GM12878 (cell line): ENCODE measurements around the gene NR3C1. TPM values are rescaled to one million over a fixed set of nuclear protein-coding genes. Genes with fewer than 3 reads are reported as not detected.

Experiments
- ATAC-seq: fragments of 200-7000 bp; cut with Tn5 transposase; 3 replicates; pipeline ENCODE4 v1.9.1; 2020; ENCODE audit warnings: mild to moderate bottlenecking, moderate library complexity
- BruUV-seq: library from RNA; stranded (reverse); fragments of 400-500 nt; replicated peaks from 2 replicates; lab custom pipeline; 2021; lab: Mats Ljungman, UMichigan
- CTCF ChIA-PET: fragments of 300-600 bp; sonication (Branson Sonifier 250); formaldehyde crosslinking; extraction: SDS; loops from one replicate; lab custom pipeline; 2021; ENCODE audit warnings: inconsistent platforms; lab: Yijun Ruan, JAX
- POLR2A ChIA-PET: fragments of 350-600 bp; formaldehyde crosslinking; extraction: SDS; loops from one replicate; lab custom pipeline; 2021; ENCODE audit warnings: inconsistent platforms; lab: Charles Lee
- RAD21 ChIA-PET: fragments of 300-600 bp; sonication (Branson Sonifier 250); formaldehyde crosslinking; loops from one replicate; lab custom pipeline; 2023; ENCODE audit warnings: antibody characterized with exemption; ENCODE audit not compliant: unreplicated experiment; lab: Charles Lee
- SMC1A ChIA-PET: fragments of 300-600 bp; sonication (Branson Sonifier 250); formaldehyde crosslinking; loops from one replicate; lab custom pipeline; 2023; ENCODE audit not compliant: unreplicated experiment, uncharacterized antibody; lab: Charles Lee
- DNase-seq: peaks from one replicate; pipeline ENCODE4 v3.0.0-alpha.2; 2011; ENCODE audit warnings: low read depth, low spot score
- FAIRE-seq: peaks from 3 replicates; lab custom pipeline; 2011; peaks lifted over from hg19 to GRCh38; lab: Jason Lieb, UNC
- H2AFZ ChIP-seq: 2 replicates; pipeline ENCODE4 v1.6.0; 2011; ENCODE audit warnings: low read depth, low read length, control low read depth; ENCODE audit not compliant: control insufficient read depth
- H3K27ac ChIP-seq: 2 replicates; pipeline ENCODE4 v1.5.1; 2011; ENCODE audit warnings: control low read depth; ENCODE audit not compliant: control insufficient read depth, insufficient read depth
- H3K27me3 ChIP-seq, 2 experiments: replicated peaks in 1 of 2; 2 replicates each; pipeline versions ENCODE4 v1.6.0 to v1.6.1; 2011; ENCODE audit warnings: low read length in 1 of 2; ENCODE audit not compliant: control insufficient read depth in 2 of 2, insufficient read depth in 2 of 2
- H3K36me3 ChIP-seq, 2 experiments: 2 replicates each; pipeline ENCODE4 v1.5.1; 2011; ENCODE audit warnings: low read length in 1 of 2; ENCODE audit not compliant: control insufficient read depth in 2 of 2, insufficient read depth in 2 of 2
- H3K4me1 ChIP-seq: 2 replicates; pipeline ENCODE4 v1.6.1; 2011; ENCODE audit warnings: mild to moderate bottlenecking, low read length, moderate library complexity, mixed read lengths; ENCODE audit not compliant: control insufficient read depth, insufficient read depth
- H3K4me2 ChIP-seq: 2 replicates; pipeline ENCODE4 v1.6.0; 2011; ENCODE audit warnings: control low read depth; ENCODE audit not compliant: control insufficient read depth, insufficient read depth
- H3K4me3 ChIP-seq: fragments of 200-600 bp; sonication (generic); 2 replicates; pipeline ENCODE4 v1.5.1; 2016
- H3K79me2 ChIP-seq: 2 replicates; pipeline ENCODE4 v1.6.0; 2011; ENCODE audit warnings: low read length; ENCODE audit not compliant: control insufficient read depth, insufficient read depth
- H3K9ac ChIP-seq: 2 replicates; pipeline ENCODE4 v1.8.0; 2011; ENCODE audit warnings: low read length, control low read depth, mixed read lengths; ENCODE audit not compliant: control insufficient read depth, insufficient read depth
- H3K9me3 ChIP-seq: replicated peaks from 3 replicates; pipeline ENCODE4 v1.5.1; 2011; ENCODE audit warnings: mild to moderate bottlenecking, low read length; ENCODE audit not compliant: control insufficient read depth, insufficient read depth
- H4K20me1 ChIP-seq: 2 replicates; pipeline ENCODE4 v1.6.0; 2011; ENCODE audit not compliant: control insufficient read depth, insufficient read depth
- BHLHE40 ChIP-seq, 2 experiments: fragments of 450-650 bp in 1 of 2; IDR thresholded peaks; 2 replicates each; pipeline ENCODE4 v1.6.1; 2011 to 2017; ENCODE audit warnings: low read depth in 2 of 2, borderline replicate concordance in 1 of 2, improper control_type of control experiment in 1 of 2, low read length in 1 of 2, mild to moderate bottlenecking in 1 of 2
- CHD1 ChIP-seq: IDR thresholded peaks from 2 replicates; pipeline ENCODE4 v1.6.1; 2012; ENCODE audit warnings: low read depth, low read length, improper control_type of control experiment
- FOXM1 ChIP-seq: IDR thresholded peaks from 2 replicates; pipeline ENCODE4 v1.6.1; 2012; ENCODE audit warnings: low read depth, mild to moderate bottlenecking, inconsistent platforms, low read length, moderate library complexity
- IKZF2 ChIP-seq, 2 experiments: fragments of 450-650 bp; IDR thresholded peaks; 2 replicates each; pipeline ENCODE4 v1.6.1; 2017; ENCODE audit warnings: mild to moderate bottlenecking in 2 of 2, moderate library complexity in 2 of 2
- KLF5 ChIP-seq: fragments of 450-650 bp; IDR thresholded peaks from 2 replicates; pipeline ENCODE4 v1.6.1; 2014; ENCODE audit warnings: mild to moderate bottlenecking; ENCODE audit not compliant: partially characterized antibody
- MEF2A ChIP-seq: IDR thresholded peaks from 2 replicates; pipeline ENCODE4 v1.6.1; 2011; ENCODE audit warnings: low read depth, mild to moderate bottlenecking, low read length, moderate library complexity; ENCODE audit not compliant: insufficient read depth
- NFYA ChIP-seq: IDR thresholded peaks from 2 replicates; pipeline ENCODE4 v1.6.1; 2011; ENCODE audit warnings: low read depth, mild to moderate bottlenecking, low read length, improper control_type of control experiment, borderline replicate concordance
- NR2F1 ChIP-seq: fragments of 450-650 bp; conservative IDR thresholded peaks from 2 replicates; pipeline ENCODE4 v1.6.1; 2017; ENCODE audit warnings: mild to moderate bottlenecking
- RELA ChIP-seq: fragments of 450-650 bp; IDR thresholded peaks from 2 replicates; pipeline ENCODE4 v1.8.0; 2014; ENCODE audit warnings: borderline replicate concordance; ENCODE audit not compliant: partially characterized antibody
- SIN3A ChIP-seq: IDR thresholded peaks from 2 replicates; pipeline ENCODE4 v1.6.1; 2012; ENCODE audit warnings: low read depth, low read length, improper control_type of control experiment
- SMARCA5 ChIP-seq: fragments of 450-650 bp; IDR thresholded peaks from 2 replicates; pipeline ENCODE4 v1.6.1; 2017; ENCODE audit warnings: mild to moderate bottlenecking
- ZNF24 ChIP-seq: fragments of 450-650 bp; IDR thresholded peaks from 2 replicates; pipeline ENCODE4 v1.6.1; 2017; ENCODE audit warnings: antibody characterized with exemption, mild to moderate bottlenecking
- WGBS: methylation state at CpG from one replicate; pipeline ENCODE4 v1.1.6; 2016; ENCODE audit warnings: low lambda C conversion rate; ENCODE audit not compliant: insufficient replicate concordance, insufficient coverage; ENCODE audit errors: missing lambda C conversion rate; 5-methylcytosine and 5-hydroxymethylcytosine counted together
- in situ Hi-C: fragments of 300-500 bp; cut with MboI; formaldehyde crosslinking; loops from 9 replicates; pipeline ENCODE4 v1.14.3; 2018; ENCODE audit warnings: mixed read lengths
- intact Hi-C: fragments of 100-400 bp; cut with micrococcal nuclease; formaldehyde crosslinking; loops from one replicate; pipeline ENCODE4 v1.14.2; 2022; ENCODE audit not compliant: unreplicated experiment
- polyA plus RNA-seq, 11 experiments: library from polyadenylated mRNA; depleted of rRNA in 4 of 11; unstranded in 6 of 11; stranded (reverse) in 5 of 11; fragments of >200 nt; fragmentation: Nextera tagmentation in 4 of 11; fragmentation: Illumina TruSeq in 1 of 11; extraction: Ambion mirVana in 4 of 11; extraction: Trizol in 1 of 11; gene quantifications; 1 replicate in 1 of 11; 2 replicates in 10 of 11; pipeline versions ENCODE4 v1.2.1 to v1.2.3, GENCODE V29; 2011 to 2016; ENCODE audit warnings: inconsistent platforms in 2 of 11, missing spikeins in 2 of 11, low read depth in 1 of 11
- total RNA-seq, 4 experiments: library from RNA; depleted of rRNA in 3 of 4; stranded (reverse); fragments of >200 nt in 3 of 4; fragmentation: Illumina TruSeq in 1 of 4; extraction: Trizol in 1 of 4; gene quantifications; 2 replicates each; pipeline versions ENCODE4 v1.2.1 to v1.2.3, GENCODE V29; 2013 to 2021

NR3C1 gene
- total and polyA plus RNA-seq, 10 of the 15 experiments (the other 5 are each of a cell fraction or from before 2014, with no cell fraction given), result 49.7 to 141 (median 109) TPM

DNA sequence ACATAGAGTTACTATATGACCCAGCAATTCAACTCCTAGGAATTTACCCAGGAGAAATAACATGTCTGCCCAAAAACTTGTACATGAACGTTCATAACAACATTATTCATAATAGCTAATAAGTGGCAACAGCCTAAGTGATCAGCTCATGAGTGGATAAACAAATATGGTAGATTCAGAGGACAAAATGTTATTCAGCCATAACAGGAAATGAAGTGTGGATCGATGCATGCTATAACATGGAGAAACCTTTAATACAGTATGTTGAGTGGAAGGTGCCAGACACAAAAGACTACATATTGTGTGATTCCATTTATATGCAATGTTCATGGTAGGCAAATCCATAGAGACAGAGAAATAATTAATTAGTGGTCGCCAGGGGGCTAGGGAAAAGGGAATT, 22.3 kb upstream of the NR3C1 start:
- POLR2A ChIA-PET, result interaction anchor here (0.6 to 3.2 kb wide), 5 partner anchors 8 to 22 kb away, joined by 4 to 25 read pairs (median 6); no protein-coding TSS in a partner anchor

More for the DNA sequence above, 22.3 kb upstream of the NR3C1 start:
- intact Hi-C loops (no loop called here), in situ Hi-C loops (no loop called here)
- Histone ChIP-seq H4K20me1 (no peaks in the 10 kb centered on the region), H3K4me3 (no peak overlapping the region; the same call in 1 of the 2 replicates), H3K27me3 (no peaks in the 10 kb centered on the region), H2AFZ (no peak overlapping the region), H3K4me2 (no peak overlapping the region), H3K27ac (no peak overlapping the region), H3K79me2 (peaks cover 13% of the 10 kb centered on the region), H3K4me1 (peaks cover 13% of the 10 kb centered on the region; the same call in 1 of the 2 replicates), H3K36me3 (peaks cover 0 to 2% of the 10 kb centered on the region in 2 experiments; a peak in 1 of 4 replicates), H3K9me3 (no peaks in the 10 kb centered on the region), H3K9ac (no peak overlapping the region)
- FAIRE-seq (no peak), DNase-seq (no peak), ATAC-seq (no peak)
- ChIA-PET SMC1A (interaction anchor here (0.8 to 3.3 kb wide), 12 partner anchors 9 to 424 kb away, joined by 3 to 50 read pairs (median 4); no protein-coding TSS in a partner anchor), CTCF (interaction anchor here (1.1 to 2.1 kb wide), 7 partner anchors 9 to 399 kb away, joined by 3 to 8 read pairs (median 4); no protein-coding TSS in a partner anchor), RAD21 (interaction anchor here (0.9 to 2.2 kb wide), 8 partner anchors 8 to 399 kb away, joined by 3 to 32 read pairs (median 4); no protein-coding TSS in a partner anchor)
- 71% methylated on average over 3 of the region's 3 CpGs for WGBS
- no TSS peak for BruUV-seq
- TF ChIP-seq BHLHE40 (IDR thresholded peaks at IDR 0.05; ENCODE audit: borderline replicate concordance in 1 of 2, low read depth in 2 of 2, low read length in 1 of 2), result no peak
- no peak for TF ChIP-seq NFYA
- no peak for TF ChIP-seq IKZF2 (IDR thresholded peaks at IDR 0.05)
- TF ChIP-seq CHD1, result no peak
- no peak for TF ChIP-seq FOXM1
- TF ChIP-seq SIN3A, result no peak
- no peak for TF ChIP-seq MEF2A
- no peak for TF ChIP-seq ZNF24
- no peak for TF ChIP-seq SMARCA5
- no peak for TF ChIP-seq KLF5
- TF ChIP-seq NR2F1, result no peak
- TF ChIP-seq RELA, result no peak
